Heart right ventricle (tissue), 16 donors: ENCODE results near the gene TCF7. TPM values are rescaled to one million over a fixed set of nuclear protein-coding genes. Genes with fewer than 3 reads are reported as not detected.

ENCODE experiments used
- ATAC-seq, 8 donors: fragments of 200-7000 bp; cut with Tn5 transposase; one replicate each; pipeline ENCODE4 v1.9.1; 2020; ENCODE audit warnings: mild to moderate bottlenecking in 8 of 8, moderate library complexity in 8 of 8, moderate number of reproducible peaks in 1 of 8
- DNase-seq, 2 donors: peaks; one replicate each; pipeline ENCODE4 v3.0.0-alpha.2; 2020
- H3K27ac ChIP-seq, 10 donors: fragments of 200-600 bp; sonication (generic) in 2 of 10; one replicate each; pipeline versions ENCODE4 v1.5.0 to v1.8.0; 2020 to 2022; ENCODE audit warnings: mild to moderate bottlenecking in 3 of 10
- H3K27me3 ChIP-seq, 7 donors: fragments of 200-600 bp; one replicate each; pipeline ENCODE4 v1.8.0; 2021 to 2022; ENCODE audit warnings: mild to moderate bottlenecking in 2 of 7
- H3K36me3 ChIP-seq, 9 donors: fragments of 200-600 bp; sonication (generic) in 1 of 9; one replicate each; pipeline versions ENCODE4 v1.5.0 to v1.8.0; 2020 to 2022; ENCODE audit warnings: mild to moderate bottlenecking in 2 of 9
- H3K4me1 ChIP-seq, 9 donors: fragments of 200-600 bp; sonication (generic) in 1 of 9; one replicate each; pipeline versions ENCODE4 v1.5.0 to v1.8.0; 2020 to 2022; ENCODE audit warnings: mild to moderate bottlenecking in 4 of 9
- H3K4me3 ChIP-seq, 10 donors: fragments of 200-600 bp; sonication (generic) in 2 of 10; one replicate each; pipeline versions ENCODE4 v1.5.0 to v1.8.0; 2020 to 2022; ENCODE audit warnings: mild to moderate bottlenecking in 7 of 10, moderate library complexity in 2 of 10
- H3K9me3 ChIP-seq, 11 donors: fragments of 200-600 bp in 10 of 11; sonication (generic) in 2 of 11; one replicate each; pipeline versions ENCODE4 v1.5.0 to v1.8.0; 2013 to 2022; ENCODE audit warnings: mild to moderate bottlenecking in 2 of 11, control low read depth in 1 of 11, moderate library complexity in 1 of 11
- whole genome bisulfite sequencing, 2 donors: extraction: QIAGEN DNeasy Blood & Tissue Kit; methylation state at CpG; one replicate each; pipeline ENCODE4 v1.1.7; 2013; ENCODE audit warnings: inconsistent platforms in 1 of 2; 5-methylcytosine and 5-hydroxymethylcytosine counted together
- intact Hi-C, 10 donors: fragments of 100-400 bp; cut with DNase I; formaldehyde crosslinking; loops; one replicate each; pipeline versions ENCODE4 v1.11.1 to v1.14.2; 2022
- long read RNA-seq, 3 donors: library from polyadenylated mRNA; unstranded; transcript quantifications; one replicate each; pipeline ENCODE4 v2.0.0, GENCODE V29; 2020 to 2021
- polyA plus RNA-seq, 2 donors: library from polyadenylated mRNA; stranded (reverse); fragments of 200-250 nt; gene quantifications; one replicate each; pipeline ENCODE4 v1.2.3, GENCODE V29; 2013
- total RNA-seq, 10 donors: library from RNA; stranded (reverse); fragmentation: NEBNext Ultra II Directional in 3 of 10; extraction: Animal tissue kit (Norgen Biotek cat#: 25700) in 3 of 10; gene quantifications; one replicate each; pipeline versions ENCODE4 v1.2.1 to v1.2.4, GENCODE V29; 2021 to 2023
- TF ChIP-seq, protein P1 (sequence below), 9 donors: fragments of 200-600 bp; sonication (generic) in 2 of 9; IDR thresholded peaks; one replicate each; pipeline versions ENCODE4 v1.5.0 to v1.8.0; 2021 to 2022; ENCODE audit warnings: antibody characterized with exemption in 9 of 9, mild to moderate bottlenecking in 5 of 9, moderate library complexity in 1 of 9
- donor health status: Arrhythmogenic right ventricular cardiomyopathy.
- donor health status: ischemic (EF 13 %, LVEDD 7.1; RV severe dilation, severe dysfunction).
- donor health status: healthy with polysubstance abuse.
- donor health status: DM: no; HTN: yes; CAD: no.
- donor health status: DM: no; HTN: no; CAD: no.
- donor health status: ischemic (EF 25% LVEDD 6.9; RV normal size, moderate dysfunction).
- donor health status: ischemic (EF 25% LVEDD 5.7; RV mildly dilated, moderate dysfunction).
- donor health status: healthy.
- donor health status: DM: yes; HTN: yes; CAD: no.
- donor health status: Ischemic cardiomyopathy.
- donor health status: ischemic (EF 35%, LVEDD 5.7; RV mildly dilated, moderate dysfunction).
- donor health status: nonischemic (EF 11% LVEDD 7.7; RV severe dilation, severe dysfunction).
- donor health status: DM: yes; HTN: yes; CAD: no.
- donor health status: PGD.
- donor health status: ischemic (EF 29% LVEDD 5.4; RV normal size, mild dysfunction).
- donor health status: nonischemic (EF 23%, LVEDD 6.1; RV moderate dilation, normal function).

Gene TCF7
- total RNA-seq = 1 to 10 TPM in 9 of 10 donors, under 1 TPM in 1; 0.42 to 5.9 (median 2.0) TPM
- polyA plus RNA-seq = 1 to 10 TPM; 1.0 TPM
- long read RNA-seq, donor 1, partial matches to known transcripts = 0 of 8 reads
- long read RNA-seq, donor 1, other reads (novel, unspliced or antisense) = 8 of 8 reads
- long read RNA-seq, donor 2, partial matches to known transcripts = 1 of 9 reads
- long read RNA-seq, donor 2, other reads (novel, unspliced or antisense) = 7 of 9 reads
- long read RNA-seq, donor 3, partial matches to known transcripts = 5 of 11 reads
- long read RNA-seq, donor 3, other reads (novel, unspliced or antisense) = 6 of 11 reads

DNA sequence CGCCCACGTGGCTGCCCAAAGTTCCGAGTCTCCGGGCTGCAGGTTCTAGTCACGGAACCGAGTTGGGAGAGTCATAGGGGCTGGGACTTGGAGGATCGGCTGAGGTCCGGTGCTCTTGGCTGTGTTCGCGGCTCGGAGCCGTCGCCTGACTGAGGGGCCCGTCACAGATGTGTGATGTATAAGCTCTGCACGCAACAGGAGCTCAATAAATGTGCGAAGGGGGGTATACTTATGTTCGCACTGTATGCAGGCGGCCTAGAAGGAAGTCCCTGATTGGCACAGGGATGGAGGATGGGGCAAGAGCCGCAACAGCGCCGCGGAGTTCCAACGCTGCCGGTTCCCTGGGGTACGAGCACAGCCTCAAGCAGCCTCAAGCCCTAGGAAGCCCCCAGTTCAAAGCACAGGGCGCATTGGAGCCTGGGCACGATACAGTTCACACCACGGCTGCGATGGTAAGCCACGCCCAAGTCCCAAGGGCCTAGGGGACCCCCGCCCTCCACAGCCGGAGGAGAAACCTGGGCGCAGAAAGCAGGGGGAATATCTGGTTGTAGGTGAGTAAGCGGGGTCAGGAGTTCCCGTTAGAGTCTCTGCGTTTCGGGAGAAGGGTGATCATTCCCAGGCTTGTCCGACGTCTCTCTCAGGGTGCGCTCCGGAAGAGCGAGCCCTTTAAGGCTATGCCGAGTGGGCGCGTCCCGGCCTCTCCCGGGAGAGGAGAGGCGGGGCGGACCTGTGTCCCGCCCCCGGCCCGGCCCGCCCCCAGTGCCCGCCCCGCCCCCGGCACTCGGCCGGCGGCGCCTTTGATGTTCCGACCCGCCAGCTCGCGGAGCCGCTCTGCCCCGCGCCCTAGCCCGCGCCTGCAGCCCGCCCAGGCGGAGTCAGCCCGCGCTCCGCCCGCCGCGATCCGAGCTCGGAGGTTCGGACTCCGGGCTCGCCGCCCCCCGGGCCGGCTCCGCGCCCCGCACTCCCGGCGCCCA, at the start of gene TCF7:
TCF7 (plus strand) TSS at position 780 of the 974 bp plus-strand sequence. CDS start 226 bp downstream, outside the sequence.
- 1% methylated on average over 58 to 90 of the region's 90 CpGs for WGBS, 2 donors
- peak within 1 kb of the TSS in 1 of 10 donors; percentile 81 for H3K27ac ChIP-seq
- H3K36me3 ChIP-seq = no peaks in the 10 kb centered on the region
- ATAC-seq (peak; percentile 93 to 96 (median 94)), DNase-seq (peak; percentile 56 to 79)
- H3K4me3 ChIP-seq = peak within 1 kb of the TSS; percentile 22 to 73 (median 56)
- intact Hi-C loops = no loop called here
- peaks cover 3 to 22% (median 14%) of the 10 kb centered on the region in 9 donors for H3K4me1 ChIP-seq
- TF ChIP-seq, protein P1, sequence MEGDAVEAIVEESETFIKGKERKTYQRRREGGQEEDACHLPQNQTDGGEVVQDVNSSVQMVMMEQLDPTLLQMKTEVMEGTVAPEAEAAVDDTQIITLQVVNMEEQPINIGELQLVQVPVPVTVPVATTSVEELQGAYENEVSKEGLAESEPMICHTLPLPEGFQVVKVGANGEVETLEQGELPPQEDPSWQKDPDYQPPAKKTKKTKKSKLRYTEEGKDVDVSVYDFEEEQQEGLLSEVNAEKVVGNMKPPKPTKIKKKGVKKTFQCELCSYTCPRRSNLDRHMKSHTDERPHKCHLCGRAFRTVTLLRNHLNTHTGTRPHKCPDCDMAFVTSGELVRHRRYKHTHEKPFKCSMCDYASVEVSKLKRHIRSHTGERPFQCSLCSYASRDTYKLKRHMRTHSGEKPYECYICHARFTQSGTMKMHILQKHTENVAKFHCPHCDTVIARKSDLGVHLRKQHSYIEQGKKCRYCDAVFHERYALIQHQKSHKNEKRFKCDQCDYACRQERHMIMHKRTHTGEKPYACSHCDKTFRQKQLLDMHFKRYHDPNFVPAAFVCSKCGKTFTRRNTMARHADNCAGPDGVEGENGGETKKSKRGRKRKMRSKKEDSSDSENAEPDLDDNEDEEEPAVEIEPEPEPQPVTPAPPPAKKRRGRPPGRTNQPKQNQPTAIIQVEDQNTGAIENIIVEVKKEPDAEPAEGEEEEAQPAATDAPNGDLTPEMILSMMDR (IDR thresholded peaks at IDR 0.05) = no peak
- no peaks in the 10 kb centered on the region for H3K9me3 ChIP-seq
- H3K27me3 ChIP-seq = peaks cover 0 to 45% (median 28%) of the 10 kb centered on the region in 7 donors

DNA sequence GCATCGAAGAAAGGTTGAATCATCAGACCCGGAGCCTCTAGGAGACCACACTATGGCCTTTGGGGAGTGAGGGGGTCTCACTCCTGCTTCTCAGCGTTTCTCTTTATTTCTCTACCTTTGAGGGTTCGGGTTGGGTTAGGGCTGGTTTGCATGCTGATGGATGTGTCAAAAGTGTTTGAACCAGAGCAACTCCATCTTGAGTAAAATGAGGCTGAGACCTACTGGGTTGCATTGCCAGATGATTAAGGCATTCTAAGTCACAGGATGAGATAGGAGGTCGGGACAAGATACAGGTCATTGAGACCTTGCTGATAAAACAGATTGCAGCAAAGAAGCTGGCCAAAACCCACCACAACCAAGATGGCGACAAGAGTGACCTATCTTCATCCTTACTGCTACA, 44.9 kb upstream of the TCF7 start:
- Histone ChIP-seq H3K4me3 (no peak overlapping the region), H3K36me3 (no peaks in the 10 kb centered on the region), H3K9me3 (no peaks in the 10 kb centered on the region), H3K27ac (no peak overlapping the region), H3K27me3 (peaks cover 0 to 33% (median 14%) of the 10 kb centered on the region in 7 donors), H3K4me1 (peaks cover 0 to 10% (median 9%) of the 10 kb centered on the region in 9 donors)
- WGBS, 2 donors = 79 to 81% methylated on average over 6 of the region's 6 CpGs
- ATAC-seq = no peak
- DNase-seq = no peak
- TF ChIP-seq, protein P1 (IDR thresholded peaks at IDR 0.05) = no peak
- intact Hi-C loops = no loop called here

DNA sequence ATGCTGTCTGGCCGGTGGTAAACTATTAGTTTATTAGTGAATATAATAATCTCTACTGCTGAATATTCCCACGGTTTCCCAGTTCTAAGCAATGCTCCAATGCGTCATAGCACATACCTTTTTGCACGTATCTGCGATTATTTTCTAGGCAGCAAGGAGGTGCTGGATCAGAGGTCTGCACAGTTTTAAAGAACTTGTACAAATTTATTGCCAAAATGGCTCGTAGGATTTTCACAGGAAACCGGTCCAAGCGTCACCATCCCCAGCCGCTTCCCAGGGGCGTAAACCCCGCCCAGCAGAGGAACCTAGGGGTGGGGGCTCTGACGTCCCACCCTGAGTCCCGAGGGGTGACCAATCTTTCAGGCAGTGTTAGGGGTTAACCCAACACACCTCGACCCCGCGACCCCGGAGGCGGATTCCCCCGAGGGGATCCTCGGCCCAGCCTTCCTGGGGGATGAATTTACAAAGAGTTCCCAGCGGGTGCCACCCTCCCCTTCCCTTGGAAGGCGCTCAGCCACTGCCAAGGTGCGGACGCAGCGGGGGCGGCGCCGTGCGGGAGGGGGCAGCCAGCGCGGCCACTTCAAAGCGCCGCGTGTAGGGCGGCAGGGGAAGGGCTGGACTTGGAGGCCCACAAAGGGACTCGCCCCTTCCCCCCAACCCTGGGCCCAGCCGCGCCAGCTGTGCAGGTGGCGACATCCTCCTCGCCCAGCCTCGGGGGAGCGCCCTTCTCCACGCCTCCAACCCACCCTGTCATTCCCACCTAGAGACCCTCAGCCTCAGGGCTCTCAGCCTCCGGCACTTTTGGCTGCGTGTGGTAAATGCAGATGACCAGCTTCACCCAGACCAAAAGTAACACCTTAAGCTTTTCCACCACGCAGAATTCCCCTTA, 43.5 kb upstream of the TCF7 start:
- DNase-seq = no peak
- Histone ChIP-seq H3K4me3 (peak overlapping the region; percentile 14 to 54 (median 44)), H3K9me3 (no peaks in the 10 kb centered on the region), H3K27me3 (peaks cover 0 to 33% (median 14%) of the 10 kb centered on the region in 7 donors), H3K36me3 (no peaks in the 10 kb centered on the region), H3K27ac (peak overlapping the region in 1 of 10 donors; percentile 17), H3K4me1 (peaks cover 0 to 10% (median 9%) of the 10 kb centered on the region in 9 donors)
- intact Hi-C loops = no loop called here
- TF ChIP-seq, protein P1 (IDR thresholded peaks at IDR 0.05) = no peak
- ATAC-seq = peak in 6 of 8 donors; percentile 42 to 67 (median 50)
- WGBS, 2 donors = 10% methylated on average over 42 to 46 of the region's 46 CpGs
